Activated B cell treated with CpG ODN at 0.5 μM for 24 hours (primary cell): ENCODE data around the gene KRT4. TPM values are rescaled to one million over a fixed set of nuclear protein-coding genes. Genes with fewer than 3 reads are reported as not detected.

Source experiments
- ATAC-seq: fragments of 200-7000 bp; cut with Tn5 transposase; one replicate; pipeline ENCODE4 v1.10.0; 2021; ENCODE audit warnings: low read depth, mild to moderate bottlenecking, moderate library complexity
- CTCF ChIA-PET: fragments of 350-600 bp; sonication (Branson Sonifier 250); formaldehyde crosslinking; loops from one replicate; lab custom pipeline; 2021; ENCODE audit warnings: antibody characterized with exemption; lab: Charles Lee
- POLR2A ChIA-PET: fragments of 350-600 bp; sonication (Branson Sonifier 250); formaldehyde crosslinking; loops from one replicate; lab custom pipeline; 2021; ENCODE audit warnings: antibody characterized with exemption; lab: Charles Lee
- DNase-seq: peaks from one replicate; pipeline ENCODE4 v3.0.0; 2022
- H3K27ac Mint-ChIP-seq: one replicate; pipeline ENCODE4 v1.8.0; 2020; ENCODE audit warnings: mixed read lengths
- H3K27me3 Mint-ChIP-seq: one replicate; pipeline ENCODE4 v1.8.0; 2021; ENCODE audit warnings: mixed read lengths
- H3K36me3 Mint-ChIP-seq: one replicate; pipeline ENCODE4 v1.8.0; 2021; ENCODE audit warnings: low read depth, mixed read lengths
- H3K4me1 Mint-ChIP-seq: one replicate; pipeline ENCODE4 v1.8.0; 2021; ENCODE audit warnings: mixed read lengths
- H3K4me3 Mint-ChIP-seq: one replicate; pipeline ENCODE4 v1.8.0; 2020; ENCODE audit warnings: mild to moderate bottlenecking, mixed read lengths
- H3K9me3 Mint-ChIP-seq: one replicate; pipeline ENCODE4 v1.8.0; 2020; ENCODE audit warnings: mixed read lengths
- intact Hi-C: fragments of 100-400 bp; cut with micrococcal nuclease; formaldehyde crosslinking; loops from one replicate; pipeline ENCODE4 v1.15.1; 2024
- total RNA-seq: library from RNA; stranded (reverse); gene quantifications from 2 replicates; pipeline ENCODE4 v1.2.3, GENCODE V29; 2022
- TF ChIP-seq, protein P1 (sequence below): fragments of 200-600 bp; IDR thresholded peaks from one replicate; pipeline ENCODE4 v1.8.0; 2022; ENCODE audit warnings: antibody characterized with exemption, mild to moderate bottlenecking

The KRT4 gene
- total RNA-seq, 1 donor from 2014 or later, result not detected

DNA sequence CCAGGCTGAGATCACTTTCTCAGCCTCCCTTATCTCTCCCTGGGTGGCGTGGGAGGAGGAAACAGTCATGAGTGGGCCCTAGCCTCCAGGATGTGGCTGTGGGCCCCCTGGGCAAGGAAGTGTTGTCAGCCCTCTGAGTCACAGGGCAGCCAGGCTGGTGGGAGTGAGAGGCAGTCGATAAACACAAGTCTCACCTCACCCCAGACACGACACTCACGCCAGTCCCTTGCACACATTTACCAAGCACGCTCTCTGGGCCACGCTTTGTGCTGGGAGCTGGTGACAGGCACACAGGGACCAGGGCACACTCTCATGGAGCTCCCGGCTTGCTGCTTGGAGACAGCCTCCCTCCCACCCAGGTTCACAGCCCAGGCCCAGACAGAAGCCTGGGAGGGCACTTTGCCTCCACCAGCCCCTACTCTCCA lies 22.1 kb upstream of the KRT4 start:
- TF ChIP-seq, protein P1, sequence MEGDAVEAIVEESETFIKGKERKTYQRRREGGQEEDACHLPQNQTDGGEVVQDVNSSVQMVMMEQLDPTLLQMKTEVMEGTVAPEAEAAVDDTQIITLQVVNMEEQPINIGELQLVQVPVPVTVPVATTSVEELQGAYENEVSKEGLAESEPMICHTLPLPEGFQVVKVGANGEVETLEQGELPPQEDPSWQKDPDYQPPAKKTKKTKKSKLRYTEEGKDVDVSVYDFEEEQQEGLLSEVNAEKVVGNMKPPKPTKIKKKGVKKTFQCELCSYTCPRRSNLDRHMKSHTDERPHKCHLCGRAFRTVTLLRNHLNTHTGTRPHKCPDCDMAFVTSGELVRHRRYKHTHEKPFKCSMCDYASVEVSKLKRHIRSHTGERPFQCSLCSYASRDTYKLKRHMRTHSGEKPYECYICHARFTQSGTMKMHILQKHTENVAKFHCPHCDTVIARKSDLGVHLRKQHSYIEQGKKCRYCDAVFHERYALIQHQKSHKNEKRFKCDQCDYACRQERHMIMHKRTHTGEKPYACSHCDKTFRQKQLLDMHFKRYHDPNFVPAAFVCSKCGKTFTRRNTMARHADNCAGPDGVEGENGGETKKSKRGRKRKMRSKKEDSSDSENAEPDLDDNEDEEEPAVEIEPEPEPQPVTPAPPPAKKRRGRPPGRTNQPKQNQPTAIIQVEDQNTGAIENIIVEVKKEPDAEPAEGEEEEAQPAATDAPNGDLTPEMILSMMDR, result no peak
- no peak overlapping the region for H3K4me3 Mint-ChIP-seq
- DNase-seq (no peak), ATAC-seq (no peak)
- no peak overlapping the region for H3K27ac Mint-ChIP-seq
- ChIA-PET POLR2A (no interaction called here), CTCF (no interaction called here)
- intact Hi-C loops, result no loop called here
- H3K36me3 Mint-ChIP-seq, result no peaks in the 10 kb centered on the region
- H3K4me1 Mint-ChIP-seq, result no peaks in the 10 kb centered on the region
- no peaks in the 10 kb centered on the region for H3K9me3 Mint-ChIP-seq
- H3K27me3 Mint-ChIP-seq, result peaks cover 29% of the 10 kb centered on the region

DNA sequence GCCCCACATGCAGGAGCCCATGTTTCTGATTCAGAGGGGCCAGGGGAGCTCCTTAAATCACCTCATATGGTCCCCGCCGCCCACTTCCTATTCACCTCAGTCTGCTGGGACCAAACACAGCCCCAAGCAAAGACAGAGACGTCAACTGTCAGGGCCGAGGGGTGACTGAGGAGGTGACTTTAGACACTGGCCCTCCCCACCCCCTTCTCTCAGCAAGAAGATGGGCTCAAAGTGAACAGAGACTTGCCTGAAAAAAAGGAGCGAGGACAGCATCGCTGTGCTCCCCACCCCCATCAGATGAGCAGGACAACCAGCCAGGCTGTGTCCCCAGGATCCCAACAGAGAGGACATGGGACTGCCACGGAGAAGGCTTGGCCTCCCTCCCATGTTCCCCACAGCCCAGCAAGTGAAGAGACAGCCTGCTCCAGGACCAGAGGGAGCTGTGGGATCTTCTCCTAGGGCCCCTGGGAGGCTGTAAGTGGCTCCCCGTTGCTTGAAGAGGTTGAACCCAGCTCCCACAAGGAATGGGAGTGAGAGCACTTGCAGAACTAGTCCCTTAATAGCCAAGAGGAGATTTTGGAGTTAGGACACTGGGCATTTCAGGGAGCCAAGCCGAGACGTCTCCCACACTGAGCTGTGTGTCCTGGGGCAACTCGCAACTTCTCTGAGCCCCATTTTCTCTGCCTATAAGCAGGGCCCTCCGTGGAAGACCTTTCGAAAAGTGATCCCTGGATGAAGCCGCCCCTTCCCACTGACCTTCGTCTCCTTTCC lies 21.5 kb upstream of the KRT4 start:
- ATAC-seq (no peak), DNase-seq (no peak)
- Mint-ChIP-seq H3K27me3 (peaks cover 31% of the 10 kb centered on the region), H3K36me3 (no peaks in the 10 kb centered on the region), H3K4me1 (no peaks in the 10 kb centered on the region), H3K4me3 (no peak overlapping the region), H3K9me3 (no peaks in the 10 kb centered on the region), H3K27ac (no peak overlapping the region)
- CTCF ChIA-PET, result no interaction called here
- intact Hi-C loops, result no loop called here
- TF ChIP-seq, protein P1, result no peak
- POLR2A ChIA-PET, result no interaction called here

DNA sequence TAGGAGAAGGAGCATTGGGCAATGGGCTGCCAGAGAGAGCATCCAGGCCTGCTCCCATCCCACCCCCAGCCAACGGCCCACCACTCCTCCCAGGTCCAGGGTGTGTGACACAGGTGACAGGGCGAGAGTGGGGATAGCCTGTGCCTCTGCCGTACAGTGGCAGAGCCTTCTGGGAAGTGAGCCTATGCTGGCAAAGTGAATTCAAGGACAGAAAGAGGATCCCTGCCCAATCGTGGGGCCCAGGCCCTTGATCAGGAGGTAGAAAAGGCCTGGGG lies 20.7 kb upstream of the KRT4 start:
- Mint-ChIP-seq H3K4me1 (no peaks in the 10 kb centered on the region), H3K27ac (no peak overlapping the region), H3K27me3 (peaks cover 27% of the 10 kb centered on the region), H3K9me3 (no peaks in the 10 kb centered on the region), H3K4me3 (no peak overlapping the region), H3K36me3 (no peaks in the 10 kb centered on the region)
- ATAC-seq, result no peak
- intact Hi-C loops, result no loop called here
- DNase-seq, result no peak
- TF ChIP-seq, protein P1, result no peak
- ChIA-PET POLR2A (no interaction called here), CTCF (no interaction called here)

DNA sequence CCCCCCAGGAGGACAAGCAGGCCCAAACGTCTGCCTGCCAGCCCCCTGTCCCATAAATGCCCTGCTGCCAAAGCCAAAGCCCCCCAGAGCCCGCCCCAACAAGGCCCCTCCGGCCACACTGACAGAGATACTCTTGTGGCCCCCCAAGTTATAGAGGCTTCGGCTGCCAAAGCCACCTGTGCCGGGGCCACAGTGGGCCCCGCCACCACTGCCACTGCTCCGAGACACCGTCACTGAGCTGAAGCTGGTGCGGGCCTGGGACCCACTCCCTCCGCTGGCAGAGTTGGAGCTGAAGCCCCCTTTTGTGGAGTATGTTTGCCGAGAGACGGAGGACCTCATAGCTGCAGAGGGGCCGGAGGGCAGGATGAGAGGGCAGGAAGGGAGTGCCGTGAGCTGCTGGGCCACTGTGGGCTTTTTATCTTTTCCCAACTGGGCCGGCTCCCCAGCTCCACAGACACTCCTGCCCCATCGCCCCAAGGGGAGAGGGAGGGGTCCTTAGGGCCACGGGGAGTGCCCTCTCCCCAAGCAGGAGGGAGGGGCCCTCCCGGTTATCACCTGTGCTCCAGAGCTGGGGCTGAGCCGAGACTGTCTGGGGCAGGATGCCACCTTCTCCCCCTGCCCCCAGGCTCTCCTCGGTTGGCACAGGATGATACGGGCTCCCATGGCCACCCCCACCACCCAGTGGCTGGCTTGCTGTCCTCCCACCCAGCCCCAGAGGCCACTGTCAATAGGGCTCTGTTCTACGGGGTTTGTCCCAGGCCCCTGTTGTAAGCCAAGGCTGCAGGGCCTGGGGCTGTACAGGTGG lies 20.2 kb upstream of the KRT4 start, which contains the start of gene KRT79:
Gene KRT79 (minus strand): TSS at position 390 of the 805 bp plus-strand sequence. CDS start 51 bp downstream, at position 339.
- TF ChIP-seq, protein P1, result no peak
- CTCF ChIA-PET, result no interaction called here
- H3K27me3 Mint-ChIP-seq, result peaks cover 23% of the 10 kb centered on the region
- H3K9me3 Mint-ChIP-seq, result no peaks in the 10 kb centered on the region
- intact Hi-C loops, result no loop called here
- ATAC-seq (no peak), DNase-seq (no peak)
- POLR2A ChIA-PET, result no interaction called here
- H3K27ac Mint-ChIP-seq, result no peak within 1 kb of the TSS
- no peak within 1 kb of the TSS for H3K4me3 Mint-ChIP-seq
- H3K36me3 Mint-ChIP-seq, result no peaks in the 10 kb centered on the region
- H3K4me1 Mint-ChIP-seq, result no peaks in the 10 kb centered on the region
